GM12801 (cell line): Measurements from ENCODE around the gene FNDC3B.

Experiments used
- CTCF ChIP-seq: IDR thresholded peaks from one replicate; pipeline ENCODE4 v1.5.1; 2011; ENCODE audit warnings: control low read depth; ENCODE audit not compliant: insufficient read length; ENCODE audit errors: extremely low read depth

Gene FNDC3B

DNA sequence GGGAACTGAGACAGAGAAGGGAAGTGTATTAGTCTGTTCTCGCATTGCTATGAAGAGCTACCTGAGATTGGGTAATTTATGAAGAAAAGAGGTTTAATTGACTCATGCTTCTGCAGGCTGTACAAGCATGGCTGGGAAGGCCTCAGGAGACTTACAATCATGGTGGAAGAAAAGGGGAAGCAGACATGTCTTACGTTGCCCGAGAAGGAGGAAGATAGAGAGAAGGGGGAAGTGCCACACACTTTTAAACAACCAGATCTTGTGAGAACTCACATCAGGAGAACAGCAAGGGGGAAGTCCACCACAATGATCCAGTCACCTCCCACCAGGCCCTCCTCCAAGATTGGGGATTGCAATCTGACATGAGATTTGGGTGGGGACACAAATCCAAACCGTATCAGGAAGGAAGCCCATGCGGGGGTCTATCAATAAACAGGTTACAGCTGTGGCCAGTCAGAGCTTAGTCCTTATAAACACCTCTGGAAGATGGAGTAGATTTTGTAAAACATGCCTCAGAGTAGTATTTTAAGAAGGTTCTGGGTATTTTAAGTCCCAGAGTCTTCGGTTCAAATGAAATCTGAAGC, 254.9 kb downstream of the FNDC3B start:
- no peak for TF ChIP-seq CTCF

DNA sequence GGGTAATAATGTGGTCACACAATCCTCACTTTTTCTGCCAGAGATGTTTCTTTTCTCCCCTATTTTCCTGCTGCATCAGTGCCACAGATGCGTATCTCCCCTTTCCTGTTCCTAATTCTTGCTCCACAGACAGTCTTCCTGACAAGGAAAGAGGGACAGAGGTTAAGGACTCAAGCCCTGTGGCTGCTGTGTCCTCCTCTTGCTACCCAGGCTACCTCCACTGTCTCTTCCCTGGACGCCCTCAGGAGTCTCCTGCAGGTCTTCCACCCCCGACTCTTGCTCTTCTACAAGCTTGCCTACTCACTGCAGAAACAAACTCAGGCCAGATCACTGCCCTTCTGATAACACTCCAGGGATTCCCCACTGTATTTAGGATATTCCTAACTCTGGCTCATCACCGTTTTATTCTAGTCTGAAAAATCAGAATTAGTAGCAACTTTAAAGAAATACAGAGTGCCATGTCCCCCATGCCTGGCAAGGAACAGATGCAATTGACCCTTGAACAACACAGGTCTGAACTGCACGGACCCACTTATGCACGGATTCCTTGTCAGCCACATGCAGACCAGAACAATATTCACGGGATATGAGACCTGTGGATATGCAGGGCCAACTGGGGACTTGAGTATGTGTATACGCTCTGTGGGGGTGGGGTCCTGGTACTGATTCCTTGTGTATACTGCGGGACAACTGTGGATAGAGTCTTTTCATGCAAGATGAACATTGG, 257.0 kb downstream of the FNDC3B start:
- no peak for TF ChIP-seq CTCF

DNA sequence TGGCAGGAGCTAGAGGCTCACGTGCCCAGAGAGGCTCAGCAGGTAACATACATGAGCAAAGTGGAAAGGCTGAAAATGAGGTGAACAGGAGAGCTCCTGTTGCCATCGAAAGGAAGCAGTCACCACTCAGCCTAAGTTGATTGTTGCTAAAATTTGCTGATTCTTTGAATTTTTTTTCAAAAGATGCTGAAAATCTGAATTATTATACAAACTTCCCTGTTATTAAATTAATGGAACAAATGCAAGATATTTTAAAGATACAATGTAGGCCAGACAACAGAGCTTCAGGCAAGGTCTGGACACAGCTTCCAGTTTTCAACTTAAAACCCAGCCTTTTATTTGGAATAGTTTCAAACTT, 257.6 kb downstream of the FNDC3B start:
- no peak for TF ChIP-seq CTCF

DNA sequence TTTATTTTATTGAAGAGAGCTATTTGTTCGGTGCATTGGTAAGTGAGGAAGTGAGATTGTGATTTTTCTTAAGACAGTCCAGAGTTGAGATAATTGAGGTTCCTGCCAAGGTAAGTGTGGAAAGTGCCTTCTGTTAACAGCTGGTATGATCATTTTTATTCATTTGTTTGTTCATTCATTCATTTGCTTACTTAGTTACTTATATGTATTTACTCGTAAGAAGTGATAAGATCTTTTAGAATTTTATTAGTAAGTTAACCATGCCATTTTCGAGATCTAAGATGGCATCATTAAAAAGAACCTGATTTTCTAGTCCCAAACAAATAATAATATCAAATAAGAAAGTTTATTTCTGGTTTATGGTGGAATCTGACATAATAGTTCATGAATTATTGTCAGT, 258.9 kb downstream of the FNDC3B start:
- no peak for TF ChIP-seq CTCF

DNA sequence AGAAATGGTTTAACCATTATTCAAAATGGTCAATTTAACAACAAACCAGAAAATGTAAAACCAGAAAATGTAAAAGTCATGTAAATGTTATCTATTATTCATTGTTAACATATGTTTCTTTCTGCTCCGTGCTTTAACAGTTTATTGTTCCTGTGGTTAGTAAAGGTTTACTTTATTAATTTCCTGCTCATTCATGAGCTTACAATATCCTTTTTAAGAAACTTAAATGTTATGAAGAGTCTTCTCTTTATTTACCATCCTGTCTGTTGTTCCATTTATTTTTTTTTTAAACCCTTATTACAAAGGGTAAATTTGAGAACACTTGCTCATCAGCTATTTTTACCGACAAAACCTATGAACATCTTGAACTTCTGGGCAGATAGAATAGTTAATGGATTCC, 260.8 kb downstream of the FNDC3B start:
- TF ChIP-seq CTCF, result no peak

DNA sequence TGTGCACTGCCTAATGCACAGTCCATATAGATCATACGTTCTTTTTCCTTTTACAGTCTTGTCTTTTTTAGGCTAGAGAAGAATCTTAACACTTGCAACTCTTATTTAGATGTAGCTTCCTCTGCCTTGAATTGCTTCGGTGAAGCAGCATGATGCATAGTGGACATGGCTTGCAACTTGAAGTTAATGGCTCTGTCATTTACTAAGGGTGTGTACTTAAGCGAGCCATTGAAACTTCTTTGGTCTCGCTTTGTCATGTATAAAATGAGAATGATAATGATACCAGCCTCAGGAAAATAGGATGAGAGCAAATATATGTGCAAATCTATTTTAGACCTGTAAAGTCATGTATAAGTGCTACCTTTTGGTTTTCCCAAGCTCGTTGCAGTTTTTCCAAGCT, 261.5 kb downstream of the FNDC3B start:
- no peak for TF ChIP-seq CTCF

- TF ChIP-seq CTCF, result no peak
These were observed 262.8 kb downstream of the FNDC3B start for GRCh38 chr3:172302203-172302602.
